Heart left ventricle (tissue), 13 donors: ENCODE results near the gene KCNC1.

Experiments used
- POLR2A ChIP-seq, 2 donors: fragments of 450-650 bp; IDR thresholded peaks; one replicate each; pipeline ENCODE4 v1.6.1; 2017; ENCODE audit warnings: antibody characterized with exemption in 2 of 2, mild to moderate bottlenecking in 2 of 2, moderate library complexity in 2 of 2
- TF ChIP-seq, protein P1 (sequence below), 12 donors: fragments of 200-600 bp; sonication (generic) in 4 of 12; IDR thresholded peaks; one replicate each; pipeline versions ENCODE4 v1.5.0 to v1.8.0; 2018 to 2022; ENCODE audit warnings: antibody characterized with exemption in 12 of 12, mild to moderate bottlenecking in 5 of 12
- donor health status: ischemic (EF 13 %, LVEDD 7.1; RV severe dilation, severe dysfunction).
- donor health status: DM: no; HTN: yes; CAD: no.
- donor health status: DM: no; HTN: no; CAD: no.
- donor health status: ischemic (EF 25% LVEDD 6.9; RV normal size, moderate dysfunction).
- donor health status: ischemic (EF 25% LVEDD 5.7; RV mildly dilated, moderate dysfunction).
- donor health status: ischemic (EF 35%, LVEDD 5.7; RV mildly dilated, moderate dysfunction).
- donor health status: nonischemic (EF 11% LVEDD 7.7; RV severe dilation, severe dysfunction).
- donor health status: DM: yes; HTN: yes; CAD: no.
- donor health status: PGD.
- donor health status: ischemic (EF 29% LVEDD 5.4; RV normal size, mild dysfunction).
- donor health status: nonischemic (EF 23%, LVEDD 6.1; RV moderate dilation, normal function).

DNA sequence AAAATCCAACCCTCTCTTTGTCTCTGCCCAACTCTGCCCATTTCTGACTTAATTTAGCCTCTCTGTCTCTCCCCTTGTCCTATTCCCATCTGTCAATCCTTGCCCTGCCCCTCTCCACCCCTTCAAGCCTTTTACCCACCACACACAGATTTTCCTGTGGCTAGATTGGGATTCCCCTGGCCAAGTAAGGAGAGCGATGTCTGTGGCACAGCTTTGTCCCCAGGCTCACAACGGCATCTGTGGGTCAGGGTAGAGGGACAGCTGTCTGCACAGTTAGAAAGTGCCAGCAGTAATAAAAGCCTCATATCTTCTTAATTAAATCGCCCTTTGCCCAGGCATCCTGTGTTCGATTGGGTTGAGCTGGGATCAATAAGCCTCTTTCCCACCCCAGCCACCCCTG lies 1.3 kb upstream of the KCNC1 start:
- no peak for TF ChIP-seq POLR2A (IDR thresholded peaks at IDR 0.05)
- TF ChIP-seq, protein P1, sequence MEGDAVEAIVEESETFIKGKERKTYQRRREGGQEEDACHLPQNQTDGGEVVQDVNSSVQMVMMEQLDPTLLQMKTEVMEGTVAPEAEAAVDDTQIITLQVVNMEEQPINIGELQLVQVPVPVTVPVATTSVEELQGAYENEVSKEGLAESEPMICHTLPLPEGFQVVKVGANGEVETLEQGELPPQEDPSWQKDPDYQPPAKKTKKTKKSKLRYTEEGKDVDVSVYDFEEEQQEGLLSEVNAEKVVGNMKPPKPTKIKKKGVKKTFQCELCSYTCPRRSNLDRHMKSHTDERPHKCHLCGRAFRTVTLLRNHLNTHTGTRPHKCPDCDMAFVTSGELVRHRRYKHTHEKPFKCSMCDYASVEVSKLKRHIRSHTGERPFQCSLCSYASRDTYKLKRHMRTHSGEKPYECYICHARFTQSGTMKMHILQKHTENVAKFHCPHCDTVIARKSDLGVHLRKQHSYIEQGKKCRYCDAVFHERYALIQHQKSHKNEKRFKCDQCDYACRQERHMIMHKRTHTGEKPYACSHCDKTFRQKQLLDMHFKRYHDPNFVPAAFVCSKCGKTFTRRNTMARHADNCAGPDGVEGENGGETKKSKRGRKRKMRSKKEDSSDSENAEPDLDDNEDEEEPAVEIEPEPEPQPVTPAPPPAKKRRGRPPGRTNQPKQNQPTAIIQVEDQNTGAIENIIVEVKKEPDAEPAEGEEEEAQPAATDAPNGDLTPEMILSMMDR (IDR thresholded peaks at IDR 0.05) = no peak
